ENCODE data around the gene LRRC23.
A peak's percentile ranks its signal among the peaks of the same experiment; 100 is the strongest.

The LRRC23 gene

GRCh38 chr12:6957741-6958608, 53.4 kb downstream of the LRRC23 start:
- no peak for DNase-seq

- DNase-seq: peak; percentile 19
These were observed 54.0 kb downstream of the LRRC23 start for GRCh38 chr12:6958609-6959057.

GRCh38 chr12:6959058-6959804, 54.6 kb downstream of the LRRC23 start:
- peak; percentile 47 for DNase-seq

GRCh38 chr12:6959805-6960592, 55.4 kb downstream of the LRRC23 start:
- DNase-seq: peak; percentile 34

DNA sequence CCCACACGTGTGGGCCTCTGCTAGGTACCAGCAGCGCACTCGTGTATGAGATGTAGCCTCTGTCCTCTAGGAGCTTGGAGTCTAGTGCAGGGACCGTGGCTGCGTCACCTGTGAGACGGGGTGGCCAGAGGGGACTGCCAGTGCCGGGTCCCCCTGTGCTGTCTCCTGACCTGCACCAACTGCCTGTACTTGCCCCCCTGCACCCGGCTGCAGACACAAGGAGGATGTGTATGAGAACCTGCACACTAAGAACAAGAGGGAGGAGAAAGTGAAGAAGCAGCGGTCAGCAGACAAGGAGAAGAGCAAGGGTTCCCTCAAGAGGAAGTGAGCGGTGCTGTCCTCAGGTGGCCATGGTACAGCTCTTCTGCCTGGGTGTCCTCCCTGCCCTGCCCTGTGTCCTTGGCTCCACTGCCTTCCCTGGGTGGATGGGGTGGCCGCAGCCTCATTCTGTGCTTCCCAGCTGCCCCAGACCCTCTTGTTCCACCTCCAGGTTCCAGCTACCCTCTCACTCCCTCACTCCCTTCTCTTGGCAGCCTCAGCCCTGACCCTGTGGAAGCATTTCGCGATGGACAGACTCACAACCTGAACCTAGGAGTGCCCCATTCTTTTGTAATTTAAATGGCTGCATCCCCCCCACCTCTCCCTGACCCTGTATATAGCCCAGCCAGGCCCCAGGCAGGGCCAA, 56.1 kb downstream of the LRRC23 start:
- DNase-seq: no peak

DNA sequence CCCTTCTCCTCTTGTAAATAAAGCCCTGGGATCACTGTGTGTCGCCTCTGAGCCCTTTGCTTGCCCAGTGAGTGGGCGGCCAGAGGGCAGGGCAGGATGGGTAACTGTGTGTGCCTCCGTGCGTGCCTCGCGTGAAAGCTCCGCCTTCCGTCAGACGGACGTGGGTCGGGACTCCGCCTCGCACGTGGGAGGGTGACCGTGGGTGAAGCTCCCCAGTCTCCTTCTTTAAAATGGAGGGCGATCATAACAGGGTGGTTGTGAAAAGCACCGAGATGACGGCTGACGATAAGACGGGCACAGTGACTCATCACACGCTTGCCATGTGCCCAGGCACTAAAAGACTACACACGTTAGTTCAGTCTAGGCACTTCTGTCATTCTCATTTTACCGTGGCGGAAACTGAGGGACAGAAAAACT, 56.7 kb downstream of the LRRC23 start:
- DNase-seq: peak; percentile 34

GRCh38 chr12:6961695-6962284, 57.2 kb downstream of the LRRC23 start:
- DNase-seq: no peak

DNA sequence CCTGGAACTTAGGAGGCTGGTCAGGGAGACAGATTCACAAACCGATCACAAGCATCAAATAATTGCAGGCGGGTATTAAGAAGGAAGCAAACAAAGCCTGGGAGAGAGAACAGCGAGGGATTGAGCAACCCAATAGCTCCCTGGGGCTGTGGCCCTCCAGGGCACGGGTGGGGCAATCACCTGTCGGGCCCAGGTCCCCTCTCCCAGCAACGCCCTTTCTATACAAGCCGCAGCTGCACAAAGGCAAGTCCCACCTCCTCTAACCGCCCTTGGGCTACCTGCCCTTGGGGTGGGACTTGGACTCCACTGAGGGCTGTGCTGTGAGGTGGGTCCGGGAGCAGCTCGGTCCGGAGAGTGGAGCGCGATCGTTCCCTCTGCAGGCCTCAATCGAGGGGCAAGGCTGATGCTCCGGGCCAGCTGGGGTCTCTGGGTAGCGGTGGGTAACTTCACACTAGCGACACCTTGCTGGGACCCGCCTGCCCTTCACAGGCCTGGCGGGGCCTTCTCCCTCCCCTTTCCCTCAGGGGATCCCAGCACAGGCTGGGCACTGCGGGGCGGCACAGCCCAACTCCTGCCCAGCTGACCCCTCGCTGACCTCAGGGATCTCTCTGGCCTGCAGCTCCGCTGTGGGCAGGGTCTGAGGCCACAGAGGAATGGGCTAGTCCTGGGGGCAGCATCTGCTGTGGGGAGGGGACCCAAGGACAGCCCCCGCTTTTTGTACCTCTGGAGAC, 57.8 kb downstream of the LRRC23 start:
- DNase-seq: no peak

DNA sequence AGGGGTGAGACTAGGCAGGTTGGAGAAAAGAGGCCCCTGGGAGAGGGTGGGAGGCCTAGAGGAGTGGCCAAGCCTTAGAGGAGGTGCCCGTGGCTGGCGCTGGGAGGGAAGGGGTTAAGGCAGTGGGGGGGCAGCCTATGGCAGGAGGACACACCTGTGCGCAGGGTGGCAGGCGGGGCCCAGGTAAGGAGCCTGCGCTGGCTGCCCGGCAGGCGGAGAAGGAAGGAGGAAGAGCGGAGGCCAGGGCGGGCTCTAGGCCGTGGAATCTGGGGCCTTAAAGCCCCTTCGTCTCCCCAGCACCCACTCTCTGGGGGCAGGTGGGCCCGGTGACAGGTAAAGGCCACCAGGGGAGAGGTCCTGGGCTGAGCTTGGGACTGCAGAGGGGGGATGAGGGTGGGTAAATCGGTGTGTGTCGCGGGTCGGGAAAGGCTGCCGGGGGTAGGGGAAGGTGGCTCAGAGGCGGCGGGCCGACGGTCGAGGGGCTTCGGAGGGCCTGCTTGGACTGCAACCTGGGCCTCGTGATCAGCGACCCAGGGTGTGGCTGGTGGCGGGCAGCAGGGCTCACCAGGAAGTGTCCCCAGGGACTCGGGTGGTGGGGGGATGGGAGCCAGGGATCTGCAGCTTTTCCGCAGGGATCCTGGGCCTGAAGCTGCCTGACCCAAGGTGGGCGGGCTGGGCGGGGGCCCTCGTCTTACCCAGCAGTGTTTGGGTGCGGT, 58.6 kb downstream of the LRRC23 start:
- DNase-seq: no peak
